Measurements from ENCODE around the gene NOL3.

GRCh38 chr16:67150833-67151396 is 19.4 kb upstream of the NOL3 start, which contains the start of gene B3GNT9:
- TF ChIP-seq POLR2AphosphoS5 (IDR thresholded peaks at IDR 0.05; ENCODE audit: borderline replicate concordance, low read depth, low read length): peak; percentile 56
- no peak for TF ChIP-seq EZH2 (IDR thresholded peaks at IDR 0.05)
- no peak for TF ChIP-seq FOXP2 (optimal IDR thresholded peaks at IDR 0.05; ENCODE audit: control extremely low read depth, extremely low read length, insufficient read depth)
